Tibial nerve (tissue), 4 donors: Measurements from ENCODE around the gene KCNT2. TPM values are rescaled to one million over a fixed set of nuclear protein-coding genes. Genes with fewer than 3 reads are reported as not detected.

Experiments
- DNase-seq, 2 donors: peaks; one replicate each; pipeline ENCODE4 v3.0.0-alpha.2; 2019; ENCODE audit warnings: low spot score in 2 of 2
- H3K27ac ChIP-seq, 4 donors: fragments of 200-600 bp; sonication (generic) in 3 of 4; one replicate each; pipeline ENCODE4 v1.5.1; 2017 to 2019; ENCODE audit warnings: mild to moderate bottlenecking in 1 of 4
- H3K27me3 ChIP-seq, 2 donors: fragments of 200-600 bp; sonication (generic) in 1 of 2; one replicate each; pipeline versions ENCODE4 v1.5.1 to v1.6.0; 2017 to 2019
- H3K36me3 ChIP-seq, 3 donors: fragments of 200-600 bp; sonication (generic); one replicate each; pipeline ENCODE4 v1.5.1; 2018 to 2019
- H3K4me1 ChIP-seq, 4 donors: fragments of 200-600 bp; sonication (generic) in 3 of 4; one replicate each; pipeline ENCODE4 v1.5.1; 2017 to 2019
- H3K4me3 ChIP-seq, 4 donors: fragments of 200-600 bp; sonication (generic) in 3 of 4; one replicate each; pipeline ENCODE4 v1.5.1; 2017 to 2019; ENCODE audit warnings: mild to moderate bottlenecking in 1 of 4, moderate library complexity in 1 of 4
- H3K9me3 ChIP-seq, 4 donors: fragments of 200-600 bp; sonication (generic) in 3 of 4; one replicate each; pipeline ENCODE4 v1.5.1; 2017 to 2019
- EP300 ChIP-seq, 2 donors: sonication (generic); formaldehyde crosslinking; IDR thresholded peaks; one replicate each; pipeline ENCODE4 v1.6.1; 2017; ENCODE audit warnings: antibody characterized with exemption in 2 of 2, mild to moderate bottlenecking in 1 of 2
- POLR2A ChIP-seq, 2 donors: fragments of 450-650 bp; IDR thresholded peaks; one replicate each; pipeline ENCODE4 v1.6.1; 2017; ENCODE audit warnings: antibody characterized with exemption in 2 of 2, mild to moderate bottlenecking in 2 of 2, moderate library complexity in 2 of 2
- WGBS, 2 donors: methylation state at CpG; one replicate each; pipeline ENCODE4 v1.1.5; 2018; 5-methylcytosine and 5-hydroxymethylcytosine counted together
- total RNA-seq, 4 donors: library from RNA; depleted of rRNA; stranded (reverse); fragments of >200 nt; gene quantifications; one replicate each; pipeline ENCODE4 v1.1.0, GENCODE V29; 2016
- TF ChIP-seq, protein P1 (sequence below), 5 experiments: fragments of 200-600 bp in 3 of 5; fragments of 450-650 bp in 2 of 5; sonication (generic) in 3 of 5; IDR thresholded peaks; one replicate each; pipeline ENCODE4 v1.5.1; 2016 to 2019; ENCODE audit warnings: antibody characterized with exemption in 5 of 5, mild to moderate bottlenecking in 3 of 5, moderate library complexity in 2 of 5

KCNT2 gene
- 1 to 10 TPM; 8.0 to 9.9 (median 8.6) TPM for total RNA-seq

DNA sequence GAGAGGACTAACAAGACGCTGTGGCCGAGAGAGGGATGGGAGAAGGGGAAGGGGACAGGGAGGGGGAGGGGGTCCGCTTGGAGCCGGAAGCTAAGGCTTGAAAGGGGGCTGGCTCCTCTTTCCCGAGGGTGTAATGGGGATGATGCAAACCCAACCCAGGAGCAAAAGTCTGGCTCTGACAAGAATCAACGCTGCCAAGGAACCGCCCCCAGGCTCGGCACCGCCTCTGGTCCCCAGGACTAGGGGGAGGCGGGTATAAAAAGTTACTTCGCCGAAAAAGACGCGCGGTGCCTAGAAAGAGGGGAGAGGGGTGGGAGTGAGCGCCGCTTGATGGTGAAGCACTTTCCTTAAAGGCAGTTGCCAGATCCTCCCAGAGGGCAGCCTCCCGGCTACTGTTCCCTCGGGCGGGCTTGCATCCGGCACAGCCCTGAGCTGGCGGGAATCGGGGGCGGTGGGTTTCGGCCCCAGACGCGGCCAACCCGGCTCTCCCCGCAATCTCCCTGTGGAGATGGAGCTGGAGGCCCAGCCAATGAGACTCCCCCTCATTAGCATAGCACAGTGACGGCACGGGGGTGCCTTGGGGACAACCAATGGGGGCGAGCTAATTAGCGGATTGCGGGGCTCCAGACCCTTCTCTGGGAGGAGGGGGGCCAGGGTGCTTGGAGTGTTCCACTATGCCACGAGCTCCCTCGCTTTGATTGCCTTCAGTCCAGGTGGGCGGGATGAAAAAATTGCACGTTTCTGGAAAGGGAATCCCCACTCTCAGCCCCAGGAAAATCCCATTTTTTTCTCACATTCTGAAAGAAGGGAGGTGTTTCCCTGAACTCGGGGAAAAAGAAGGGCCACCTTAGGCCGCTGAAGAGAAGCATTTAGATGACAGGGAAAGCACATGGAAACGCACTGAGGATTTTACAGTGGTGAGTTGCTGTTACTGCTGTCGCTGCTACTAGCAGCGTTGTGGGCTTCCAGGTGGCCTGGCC, at the start of gene KCNT2:
Gene KCNT2, minus strand, starts transcription at position 51 of the 980 bp plus-strand sequence. CDS start 131 bp downstream, outside the sequence.
- DNase-seq = peak; percentile 43 to 55
- H3K4me1 ChIP-seq = peaks cover 0 to 22% (median 8%) of the 10 kb centered on the region in 4 donors
- TF ChIP-seq, protein P1, sequence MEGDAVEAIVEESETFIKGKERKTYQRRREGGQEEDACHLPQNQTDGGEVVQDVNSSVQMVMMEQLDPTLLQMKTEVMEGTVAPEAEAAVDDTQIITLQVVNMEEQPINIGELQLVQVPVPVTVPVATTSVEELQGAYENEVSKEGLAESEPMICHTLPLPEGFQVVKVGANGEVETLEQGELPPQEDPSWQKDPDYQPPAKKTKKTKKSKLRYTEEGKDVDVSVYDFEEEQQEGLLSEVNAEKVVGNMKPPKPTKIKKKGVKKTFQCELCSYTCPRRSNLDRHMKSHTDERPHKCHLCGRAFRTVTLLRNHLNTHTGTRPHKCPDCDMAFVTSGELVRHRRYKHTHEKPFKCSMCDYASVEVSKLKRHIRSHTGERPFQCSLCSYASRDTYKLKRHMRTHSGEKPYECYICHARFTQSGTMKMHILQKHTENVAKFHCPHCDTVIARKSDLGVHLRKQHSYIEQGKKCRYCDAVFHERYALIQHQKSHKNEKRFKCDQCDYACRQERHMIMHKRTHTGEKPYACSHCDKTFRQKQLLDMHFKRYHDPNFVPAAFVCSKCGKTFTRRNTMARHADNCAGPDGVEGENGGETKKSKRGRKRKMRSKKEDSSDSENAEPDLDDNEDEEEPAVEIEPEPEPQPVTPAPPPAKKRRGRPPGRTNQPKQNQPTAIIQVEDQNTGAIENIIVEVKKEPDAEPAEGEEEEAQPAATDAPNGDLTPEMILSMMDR (IDR thresholded peaks at IDR 0.05) = peak in 2 of 5 experiments; percentile 8 to 17
- TF ChIP-seq POLR2A (IDR thresholded peaks at IDR 0.05) = no peak
- TF ChIP-seq EP300 (IDR thresholded peaks at IDR 0.05) = no peak
- peak within 1 kb of the TSS; percentile 29 to 64 (median 52) for H3K4me3 ChIP-seq
- H3K9me3 ChIP-seq = no peaks in the 10 kb centered on the region
- H3K27me3 ChIP-seq = no peaks in the 10 kb centered on the region
- H3K36me3 ChIP-seq = no peaks in the 10 kb centered on the region
- H3K27ac ChIP-seq = peak within 1 kb of the TSS; percentile 6 to 89 (median 82)
- WGBS, 2 donors = 2 to 6% methylated on average over 28 to 38 of the region's 43 CpGs

DNA sequence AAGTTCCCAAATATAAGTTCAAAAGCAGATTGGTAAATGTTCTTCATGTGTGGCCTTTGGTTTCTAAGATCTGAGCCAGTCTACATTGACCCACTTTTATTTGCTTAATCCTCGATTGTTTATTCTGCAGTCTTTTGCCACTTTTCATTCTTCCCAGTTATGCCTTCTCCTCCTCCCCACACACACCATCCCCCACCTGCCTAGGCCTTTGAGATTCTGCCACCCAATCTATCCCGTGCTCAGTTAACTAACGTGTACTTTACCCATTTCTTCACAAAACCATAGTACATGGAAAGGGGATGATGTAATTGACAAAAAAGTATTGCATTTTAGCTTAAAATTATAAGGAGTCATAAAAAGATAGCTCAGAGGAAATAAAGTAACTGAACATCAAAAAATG, 47.3 kb upstream of the KCNT2 start:
- 81 to 87% methylated on average over 3 of the region's 3 CpGs for WGBS, 2 donors
- H3K9me3 ChIP-seq = no peaks in the 10 kb centered on the region
- H3K27ac ChIP-seq = peak overlapping the region in 2 of 4 donors; percentile 47 to 74
- no peaks in the 10 kb centered on the region for H3K27me3 ChIP-seq
- DNase-seq = no peak
- TF ChIP-seq EP300 (IDR thresholded peaks at IDR 0.05) (no peak), POLR2A (IDR thresholded peaks at IDR 0.05) (no peak)
- TF ChIP-seq, protein P1 (IDR thresholded peaks at IDR 0.05) = no peak
- peaks cover 0 to 5% (median 0%) of the 10 kb centered on the region in 3 donors for H3K36me3 ChIP-seq
- peaks cover 0 to 20% (median 6%) of the 10 kb centered on the region in 4 donors for H3K4me1 ChIP-seq
- H3K4me3 ChIP-seq = peak overlapping the region in 1 of 4 donors; percentile 43

DNA sequence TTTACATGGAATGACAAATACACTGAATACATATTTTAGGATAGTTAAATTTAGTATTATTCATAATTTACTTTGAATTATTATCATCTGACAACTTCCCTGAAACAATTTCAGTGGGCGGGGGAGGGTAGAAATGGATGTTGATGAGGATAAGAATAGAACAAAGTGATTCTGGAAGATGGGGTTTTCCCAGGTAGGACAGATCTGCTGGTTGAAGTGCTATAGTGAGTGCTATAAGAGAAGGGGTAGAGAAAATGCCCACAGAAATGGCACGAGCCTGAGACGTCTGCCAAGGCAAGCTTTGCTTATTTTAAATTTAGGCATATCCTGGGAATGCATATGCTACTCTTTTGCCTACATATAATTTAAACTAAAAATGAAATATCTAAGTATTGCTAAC, 46.8 kb upstream of the KCNT2 start:
- peak overlapping the region in 1 of 4 donors; percentile 43 for H3K4me3 ChIP-seq
- 89 to 95% methylated on average over 3 of the region's 3 CpGs for WGBS, 2 donors
- DNase-seq = no peak
- peak overlapping the region in 2 of 4 donors; percentile 47 to 74 for H3K27ac ChIP-seq
- H3K4me1 ChIP-seq = peaks cover 0 to 15% (median 6%) of the 10 kb centered on the region in 4 donors
- no peaks in the 10 kb centered on the region for H3K27me3 ChIP-seq
- H3K36me3 ChIP-seq = peaks cover 0 to 5% (median 0%) of the 10 kb centered on the region in 3 donors
- H3K9me3 ChIP-seq = no peaks in the 10 kb centered on the region
- TF ChIP-seq, protein P1 (IDR thresholded peaks at IDR 0.05) = no peak
- TF ChIP-seq POLR2A (IDR thresholded peaks at IDR 0.05) (no peak), EP300 (IDR thresholded peaks at IDR 0.05) (no peak)

DNA sequence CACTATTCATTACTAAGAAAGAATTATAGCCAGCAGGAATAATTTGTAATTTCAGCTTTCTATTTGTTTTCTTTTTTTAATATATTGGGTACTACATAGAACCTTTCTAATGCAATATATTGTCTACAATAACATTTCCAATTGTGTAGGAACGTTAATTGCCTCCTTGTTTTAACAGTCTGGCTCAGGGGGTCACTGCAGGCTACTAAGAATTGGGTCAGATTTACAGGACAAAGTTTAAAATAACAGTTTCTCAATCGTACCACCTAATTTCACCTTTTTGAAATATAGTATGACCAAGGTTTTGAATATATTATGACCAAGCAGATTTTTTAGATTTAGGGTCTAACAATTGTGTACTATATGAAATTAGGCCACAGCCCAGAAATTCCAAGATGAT, 46.0 kb upstream of the KCNT2 start:
- H3K27ac ChIP-seq = peak overlapping the region in 2 of 4 donors; percentile 13 to 74
- peaks cover 0 to 5% (median 0%) of the 10 kb centered on the region in 3 donors for H3K36me3 ChIP-seq
- H3K4me3 ChIP-seq = peak overlapping the region in 3 of 4 donors; percentile 4 to 43 (median 22)
- TF ChIP-seq, protein P1 (IDR thresholded peaks at IDR 0.05) = no peak
- no peak for TF ChIP-seq EP300 (IDR thresholded peaks at IDR 0.05)
- TF ChIP-seq POLR2A (IDR thresholded peaks at IDR 0.05) = no peak
- H3K9me3 ChIP-seq = no peaks in the 10 kb centered on the region
- WGBS, 2 donors = 28 to 32% methylated on average over 2 of the region's 2 CpGs
- peaks cover 0 to 13% (median 6%) of the 10 kb centered on the region in 4 donors for H3K4me1 ChIP-seq
- H3K27me3 ChIP-seq = no peaks in the 10 kb centered on the region
- DNase-seq = no peak
